Stromal cell of bone marrow (primary cell): Measurements from ENCODE around the gene GNAT1.
"Not testable (repeated sequence)": the region's sequence is repeated elsewhere in the genome, so short reads cannot be mapped to it uniquely, and the experiment has no call there.

Source experiments
- DNase-seq: peaks from one replicate; pipeline ENCODE4 v3.0.0-alpha.2; 2012; ENCODE audit warnings: low read depth

Gene GNAT1

GRCh38 chr3:50203809-50204803, 12.7 kb downstream of the GNAT1 start:
- DNase-seq, result no peak

- DNase-seq, result no peak
These were observed 13.5 kb downstream of the GNAT1 start, which contains the start of gene SLC38A3 for GRCh38 chr3:50204804-50205412. Gene SLC38A3, plus strand, starts transcription at chr3:50205271. Its CDS starts 8,929 bp downstream, at chr3:50214200.

GRCh38 chr3:50205413-50206276, 14.2 kb downstream of the GNAT1 start:
- no peak for DNase-seq

- DNase-seq, result no peak
These were observed 16.1 kb downstream of the GNAT1 start for GRCh38 chr3:50207359-50208042.

- no peak for DNase-seq
These were observed 17.4 kb downstream of the GNAT1 start for GRCh38 chr3:50208677-50209344.

GRCh38 chr3:50210176-50210509, 18.7 kb downstream of the GNAT1 start:
- no peak for DNase-seq

GRCh38 chr3:50210510-50211367, 19.3 kb downstream of the GNAT1 start:
- no peak for DNase-seq

GRCh38 chr3:50211368-50211717, 19.9 kb downstream of the GNAT1 start:
- DNase-seq, result not testable (repeated sequence)

GRCh38 chr3:50211930-50212329, 20.5 kb downstream of the GNAT1 start:
- DNase-seq, result peak; percentile 43

- DNase-seq, result no peak
These were observed 21.1 kb downstream of the GNAT1 start for GRCh38 chr3:50212502-50212901.

- no peak for DNase-seq
These were observed 21.6 kb downstream of the GNAT1 start for GRCh38 chr3:50212971-50213370.

- DNase-seq, result no peak
These were observed 22.0 kb downstream of the GNAT1 start for GRCh38 chr3:50213373-50213772.

GRCh38 chr3:50214824-50215223, 23.4 kb downstream of the GNAT1 start:
- no peak for DNase-seq

GRCh38 chr3:50215529-50215928, 24.1 kb downstream of the GNAT1 start:
- no peak for DNase-seq

GRCh38 chr3:50217681-50218080, 26.3 kb downstream of the GNAT1 start:
- no peak for DNase-seq

- DNase-seq, result no peak
These were observed 27.0 kb downstream of the GNAT1 start for GRCh38 chr3:50218448-50218847.

GRCh38 chr3:50219285-50219684, 27.9 kb downstream of the GNAT1 start:
- no peak for DNase-seq

- DNase-seq, result no peak
These were observed 28.7 kb downstream of the GNAT1 start for GRCh38 chr3:50220109-50220508.

- no peak for DNase-seq
These were observed 29.6 kb downstream of the GNAT1 start for GRCh38 chr3:50221051-50221410.

- DNase-seq, result no peak
These were observed 30.2 kb downstream of the GNAT1 start for GRCh38 chr3:50221411-50222168.
